ENCODE results near the gene PSMD1. TPM values are rescaled to one million over a fixed set of nuclear protein-coding genes. Genes with fewer than 3 reads are reported as not detected.
A peak's percentile ranks its signal among the peaks of the same experiment; 100 is the strongest.

PSMD1 gene
- total RNA-seq (ENCODE audit: unreplicated experiment): 119 TPM
- long read RNA-seq, partial matches to known transcripts: 129 of 142 reads
- long read RNA-seq, other reads (novel, unspliced or antisense): 10 of 142 reads

GRCh38 chr2:231056453-231057416 is at the start of gene PSMD1:
Gene PSMD1, plus strand, starts transcription at chr2:231056867. Its CDS starts 159 bp downstream, at chr2:231057026.
- TF ChIP-seq CTCF (IDR thresholded peaks at IDR 0.05; ENCODE audit: unreplicated experiment): peak; percentile 87
- peak; percentile 93 for DNase-seq (ENCODE audit: low spot score)
- Mint-ChIP-seq H3K9me3 (ENCODE audit: unreplicated experiment) (no peaks in the 10 kb centered on the region), H3K36me3 (ENCODE audit: low read depth, unreplicated experiment) (peaks cover 2% of the 10 kb centered on the region), H3K27me3 (ENCODE audit: unreplicated experiment) (peaks cover 6% of the 10 kb centered on the region), H3K4me3 (ENCODE audit: unreplicated experiment) (peak within 1 kb of the TSS; percentile 96), H3K4me1 (ENCODE audit: unreplicated experiment) (peaks cover 22% of the 10 kb centered on the region), H3K27ac (ENCODE audit: unreplicated experiment) (peak within 1 kb of the TSS; percentile 100)

GRCh38 chr2:231007286-231008098 is 49.2 kb upstream of the PSMD1 start:
- no peak for DNase-seq (ENCODE audit: low spot score)
- peaks cover 15% of the 10 kb centered on the region for H3K4me1 Mint-ChIP-seq (ENCODE audit: unreplicated experiment)
- H3K27me3 Mint-ChIP-seq (ENCODE audit: unreplicated experiment): peaks cover 18% of the 10 kb centered on the region
- H3K36me3 Mint-ChIP-seq (ENCODE audit: low read depth, unreplicated experiment): peaks cover 10% of the 10 kb centered on the region
- no peak for TF ChIP-seq CTCF (IDR thresholded peaks at IDR 0.05; ENCODE audit: unreplicated experiment)
- H3K27ac Mint-ChIP-seq (ENCODE audit: unreplicated experiment): no peak overlapping the region
- peaks cover 4% of the 10 kb centered on the region for H3K9me3 Mint-ChIP-seq (ENCODE audit: unreplicated experiment)
- H3K4me3 Mint-ChIP-seq (ENCODE audit: unreplicated experiment): no peak overlapping the region

DNA sequence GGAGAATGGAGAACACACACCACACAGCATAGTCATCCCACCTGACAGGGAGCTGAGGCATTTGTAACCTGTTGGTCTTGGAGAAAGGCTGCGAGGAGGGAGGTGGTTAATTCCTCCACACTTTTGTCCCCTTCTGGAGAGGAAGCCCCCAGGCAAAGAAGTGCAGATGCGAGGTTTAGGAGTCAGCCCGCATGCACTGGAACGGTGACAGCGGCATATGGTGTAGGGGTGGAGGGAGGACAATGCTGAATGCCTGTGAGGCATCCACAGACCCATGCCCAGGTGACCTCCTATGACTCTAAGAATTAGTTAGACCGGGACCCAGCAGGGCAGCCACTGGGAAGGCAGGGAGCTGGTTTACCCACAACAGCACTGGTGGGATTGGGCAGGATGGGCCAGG is 48.5 kb upstream of the PSMD1 start:
- no peak overlapping the region for H3K27ac Mint-ChIP-seq (ENCODE audit: unreplicated experiment)

DNA sequence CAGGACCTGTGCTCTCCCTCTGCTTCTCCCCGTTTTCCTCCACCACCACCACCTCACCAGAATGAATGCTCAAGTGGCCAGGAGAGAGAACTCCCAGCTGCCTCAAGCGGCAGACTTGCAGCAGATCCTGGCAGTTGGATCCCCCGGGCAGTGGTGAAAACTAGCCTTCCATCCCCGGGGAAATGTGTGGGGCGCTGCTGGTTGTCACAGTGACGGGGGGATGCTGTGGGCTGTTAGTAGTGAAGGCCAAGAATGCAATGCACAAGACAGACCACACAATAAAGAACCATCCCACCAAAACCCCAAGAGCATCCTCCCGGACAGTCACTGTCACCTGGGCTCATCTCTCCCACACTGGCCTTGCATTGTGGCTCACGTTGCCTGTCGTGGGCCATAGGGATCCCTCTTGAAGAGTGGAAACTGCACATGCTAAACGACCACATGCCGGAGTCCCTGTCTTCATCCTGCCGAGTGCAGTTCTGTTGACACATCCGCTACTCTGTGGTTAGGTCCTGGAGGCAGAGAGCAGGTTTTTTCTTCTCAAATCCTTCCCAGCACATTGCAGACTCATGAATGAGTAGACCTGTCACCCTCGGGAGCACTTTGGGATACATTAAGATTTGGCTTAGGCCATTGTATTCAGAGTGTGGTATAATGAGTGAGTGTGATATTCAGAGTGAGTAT is 47.3 kb upstream of the PSMD1 start:
- H3K9me3 Mint-ChIP-seq (ENCODE audit: unreplicated experiment): peaks cover 4% of the 10 kb centered on the region
- DNase-seq (ENCODE audit: low spot score): no peak
- no peak overlapping the region for H3K4me3 Mint-ChIP-seq (ENCODE audit: unreplicated experiment)
- H3K36me3 Mint-ChIP-seq (ENCODE audit: low read depth, unreplicated experiment): peaks cover 10% of the 10 kb centered on the region
- H3K4me1 Mint-ChIP-seq (ENCODE audit: unreplicated experiment): peaks cover 8% of the 10 kb centered on the region
- peaks cover 15% of the 10 kb centered on the region for H3K27me3 Mint-ChIP-seq (ENCODE audit: unreplicated experiment)
- TF ChIP-seq CTCF (IDR thresholded peaks at IDR 0.05; ENCODE audit: unreplicated experiment): no peak
- no peak overlapping the region for H3K27ac Mint-ChIP-seq (ENCODE audit: unreplicated experiment)

More for the DNA sequence above, 48.5 kb upstream of the PSMD1 start:
- Mint-ChIP-seq H3K27me3 (ENCODE audit: unreplicated experiment) (peaks cover 16% of the 10 kb centered on the region), H3K4me3 (ENCODE audit: unreplicated experiment) (no peak overlapping the region), H3K36me3 (ENCODE audit: low read depth, unreplicated experiment) (peaks cover 10% of the 10 kb centered on the region), H3K4me1 (ENCODE audit: unreplicated experiment) (peaks cover 13% of the 10 kb centered on the region), H3K9me3 (ENCODE audit: unreplicated experiment) (peaks cover 4% of the 10 kb centered on the region)
- no peak for DNase-seq (ENCODE audit: low spot score)
- no peak for TF ChIP-seq CTCF (IDR thresholded peaks at IDR 0.05; ENCODE audit: unreplicated experiment)
